ENCODE results near the gene DIAPH3.

DNA sequence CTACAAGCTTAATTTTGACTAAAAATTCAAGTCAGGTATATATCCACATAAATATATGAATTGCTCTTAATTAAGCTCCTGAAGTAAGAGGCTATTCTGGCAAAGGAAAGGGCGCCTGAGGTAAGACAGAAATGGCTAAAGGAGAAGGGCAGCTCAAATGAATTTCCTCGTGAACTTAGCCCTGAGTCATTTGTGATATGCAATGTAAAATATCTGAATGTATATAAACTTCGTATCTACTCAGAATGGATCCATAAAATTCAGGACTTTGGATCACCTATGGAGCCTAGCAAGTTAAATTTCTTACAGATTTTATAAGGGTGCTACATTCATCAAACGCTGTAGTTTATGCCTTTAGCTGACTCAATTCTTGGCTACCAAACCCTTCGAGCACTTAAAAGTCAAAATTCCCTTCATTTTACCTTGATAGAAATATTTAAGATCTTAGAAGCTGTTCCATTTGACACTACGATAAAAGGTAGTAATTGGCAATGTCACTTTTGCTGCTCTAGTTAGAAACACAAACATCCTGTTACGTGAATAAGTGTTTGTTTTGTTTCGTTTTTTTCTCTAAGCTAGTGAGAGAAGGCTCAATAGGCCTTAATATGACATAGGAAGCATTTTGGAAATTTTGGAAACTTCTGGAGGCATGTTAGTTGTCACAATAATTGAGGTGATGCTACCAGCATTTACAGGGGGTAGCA, 69.2 kb downstream of the DIAPH3 start:
- TF ChIP-seq, protein P1, sequence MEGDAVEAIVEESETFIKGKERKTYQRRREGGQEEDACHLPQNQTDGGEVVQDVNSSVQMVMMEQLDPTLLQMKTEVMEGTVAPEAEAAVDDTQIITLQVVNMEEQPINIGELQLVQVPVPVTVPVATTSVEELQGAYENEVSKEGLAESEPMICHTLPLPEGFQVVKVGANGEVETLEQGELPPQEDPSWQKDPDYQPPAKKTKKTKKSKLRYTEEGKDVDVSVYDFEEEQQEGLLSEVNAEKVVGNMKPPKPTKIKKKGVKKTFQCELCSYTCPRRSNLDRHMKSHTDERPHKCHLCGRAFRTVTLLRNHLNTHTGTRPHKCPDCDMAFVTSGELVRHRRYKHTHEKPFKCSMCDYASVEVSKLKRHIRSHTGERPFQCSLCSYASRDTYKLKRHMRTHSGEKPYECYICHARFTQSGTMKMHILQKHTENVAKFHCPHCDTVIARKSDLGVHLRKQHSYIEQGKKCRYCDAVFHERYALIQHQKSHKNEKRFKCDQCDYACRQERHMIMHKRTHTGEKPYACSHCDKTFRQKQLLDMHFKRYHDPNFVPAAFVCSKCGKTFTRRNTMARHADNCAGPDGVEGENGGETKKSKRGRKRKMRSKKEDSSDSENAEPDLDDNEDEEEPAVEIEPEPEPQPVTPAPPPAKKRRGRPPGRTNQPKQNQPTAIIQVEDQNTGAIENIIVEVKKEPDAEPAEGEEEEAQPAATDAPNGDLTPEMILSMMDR (IDR thresholded peaks at IDR 0.05): no peak
- TF ChIP-seq POLR2A (IDR thresholded peaks at IDR 0.05): no peak
